Astrocyte (in vitro differentiated cells and primary cell): ENCODE results near the gene CCR5AS.

Experiments
- EZH2 ChIP-seq: IDR thresholded peaks from 2 replicates; pipeline ENCODE4 v1.6.1; 2012; ENCODE audit warnings: mild to moderate bottlenecking, low read length, inconsistent platforms; ENCODE audit not compliant: insufficient read depth
- TF ChIP-seq, protein P1 (sequence below): IDR thresholded peaks from 2 replicates; pipeline ENCODE4 v1.5.1; 2011; ENCODE audit warnings: low read depth, mild to moderate bottlenecking, inconsistent platforms, low read length, moderate library complexity; ENCODE audit not compliant: insufficient read depth

DNA sequence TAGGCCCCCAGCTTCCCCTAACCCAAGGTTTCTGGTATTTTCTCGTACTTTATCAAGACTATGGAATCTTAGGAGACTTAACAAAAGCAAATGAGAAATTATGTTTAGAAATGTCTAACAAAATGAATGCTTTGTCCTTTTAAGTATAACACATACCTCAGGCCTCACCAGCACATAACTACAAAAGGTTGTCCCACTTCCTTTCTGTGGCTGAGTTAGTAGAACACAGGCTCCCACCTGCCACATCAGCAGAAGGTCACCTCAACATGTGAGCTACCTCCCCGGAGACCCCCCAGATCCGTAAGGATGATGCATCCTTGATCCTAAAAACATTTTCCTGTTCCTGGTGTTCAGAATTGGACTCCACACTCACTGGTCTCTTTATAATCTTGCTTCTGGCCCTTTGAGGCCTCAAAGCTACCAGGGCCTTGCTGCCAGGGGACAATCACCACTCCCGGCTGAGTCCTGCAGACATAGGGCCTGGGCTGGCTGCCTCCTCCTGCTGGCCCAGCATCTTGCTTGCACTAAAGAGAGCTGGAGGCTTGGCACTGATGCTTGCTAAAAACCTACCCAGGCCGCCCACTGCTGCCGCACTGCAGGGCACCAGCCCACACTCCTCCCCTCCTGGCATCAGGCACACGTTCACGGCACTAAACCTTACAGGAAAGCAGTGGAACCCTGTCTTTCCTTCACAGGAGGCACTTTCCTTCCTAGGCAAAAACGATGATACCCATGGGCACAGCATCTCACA lies 3.0 kb upstream of the CCR5AS start:
- TF ChIP-seq, protein P1, sequence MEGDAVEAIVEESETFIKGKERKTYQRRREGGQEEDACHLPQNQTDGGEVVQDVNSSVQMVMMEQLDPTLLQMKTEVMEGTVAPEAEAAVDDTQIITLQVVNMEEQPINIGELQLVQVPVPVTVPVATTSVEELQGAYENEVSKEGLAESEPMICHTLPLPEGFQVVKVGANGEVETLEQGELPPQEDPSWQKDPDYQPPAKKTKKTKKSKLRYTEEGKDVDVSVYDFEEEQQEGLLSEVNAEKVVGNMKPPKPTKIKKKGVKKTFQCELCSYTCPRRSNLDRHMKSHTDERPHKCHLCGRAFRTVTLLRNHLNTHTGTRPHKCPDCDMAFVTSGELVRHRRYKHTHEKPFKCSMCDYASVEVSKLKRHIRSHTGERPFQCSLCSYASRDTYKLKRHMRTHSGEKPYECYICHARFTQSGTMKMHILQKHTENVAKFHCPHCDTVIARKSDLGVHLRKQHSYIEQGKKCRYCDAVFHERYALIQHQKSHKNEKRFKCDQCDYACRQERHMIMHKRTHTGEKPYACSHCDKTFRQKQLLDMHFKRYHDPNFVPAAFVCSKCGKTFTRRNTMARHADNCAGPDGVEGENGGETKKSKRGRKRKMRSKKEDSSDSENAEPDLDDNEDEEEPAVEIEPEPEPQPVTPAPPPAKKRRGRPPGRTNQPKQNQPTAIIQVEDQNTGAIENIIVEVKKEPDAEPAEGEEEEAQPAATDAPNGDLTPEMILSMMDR, result no peak
- TF ChIP-seq EZH2, result no peak
